ENCODE results near the gene OR7G3.

GRCh38 chr19:9148697-9149096 lies 21.9 kb upstream of the OR7G3 start:
- TF ChIP-seq CTCF (IDR thresholded peaks at IDR 0.05; ENCODE audit: poor library complexity), result no peak
- no peak for TF ChIP-seq EZH2phosphoT487 (IDR thresholded peaks at IDR 0.05; ENCODE audit: low read depth, severe bottlenecking, unreplicated experiment)
